Measurements from ENCODE around the gene RGPD6.
"Not testable (repeated sequence)": the region's sequence is repeated elsewhere in the genome, so short reads cannot be mapped to it uniquely, and the experiment has no call there.

Gene RGPD6

DNA sequence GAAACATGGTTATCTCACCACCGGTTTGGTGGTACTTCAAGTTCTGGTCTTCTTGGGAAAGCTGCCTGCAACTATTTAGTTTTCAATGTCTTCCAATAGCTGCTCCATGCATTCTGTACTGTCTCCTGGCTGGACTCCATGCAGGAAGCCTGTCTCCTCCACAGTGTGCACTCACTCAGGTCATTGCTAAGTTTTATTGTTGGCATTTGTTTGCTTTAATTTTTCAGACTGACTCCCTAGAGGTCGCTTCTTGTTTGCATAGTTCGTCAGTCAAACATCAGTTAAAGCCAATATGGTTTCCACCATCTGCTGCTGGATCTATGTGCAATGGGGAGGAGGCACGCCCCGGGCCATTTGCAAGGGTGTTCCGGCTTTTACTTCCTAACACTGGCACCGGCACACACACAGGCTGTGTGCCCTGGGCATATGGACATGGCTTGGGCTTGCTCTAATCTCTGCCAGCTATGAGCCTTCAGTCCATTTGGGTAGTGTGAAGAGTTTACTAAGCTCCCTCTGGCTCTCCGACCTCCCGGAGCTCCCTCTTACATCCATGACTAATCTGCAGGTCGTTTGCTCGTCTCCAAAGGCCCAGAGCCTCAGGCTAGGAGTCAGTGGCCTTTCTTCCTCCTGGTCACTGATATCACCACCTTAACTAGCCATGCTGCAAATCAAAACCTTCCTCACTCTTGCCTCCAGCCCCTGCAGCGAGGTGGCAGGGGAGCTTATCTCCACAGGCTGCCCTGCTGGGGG, 2.4 kb upstream of the RGPD6 start:
- H3K27me3 ChIP-seq; H3K27ac ChIP-seq; DNase-seq; H3K36me3 ChIP-seq; H3K9me3 ChIP-seq; H3K4me3 ChIP-seq; H3K4me1 ChIP-seq; intact Hi-C loops (cut with DNase I; ENCODE audit: low total_unique reads): not testable (repeated sequence)

DNA sequence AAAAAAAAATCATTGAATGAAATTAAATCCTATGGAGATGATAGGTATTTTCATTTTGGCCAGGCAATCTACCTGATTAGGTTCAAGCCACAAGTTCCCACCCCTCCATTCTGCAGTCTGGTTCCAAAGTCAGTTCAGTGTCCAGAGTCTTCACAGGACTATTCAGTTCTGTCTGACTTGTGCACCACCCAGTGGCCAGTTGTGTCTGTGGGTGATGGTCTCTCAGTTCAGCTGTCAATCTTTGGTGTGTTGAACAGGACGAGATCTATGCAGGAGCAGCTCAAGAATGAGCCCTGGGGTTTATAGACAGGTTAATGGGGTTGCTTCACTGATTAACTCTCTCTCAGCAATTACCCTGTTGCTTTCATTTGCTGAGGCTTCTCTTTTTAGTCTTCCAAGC, 1.4 kb upstream of the RGPD6 start:
- DNase-seq; intact Hi-C loops (cut with DNase I; ENCODE audit: low total_unique reads); H3K27ac ChIP-seq; H3K36me3 ChIP-seq; H3K27me3 ChIP-seq; H3K9me3 ChIP-seq; H3K4me3 ChIP-seq; H3K4me1 ChIP-seq: not testable (repeated sequence)

DNA sequence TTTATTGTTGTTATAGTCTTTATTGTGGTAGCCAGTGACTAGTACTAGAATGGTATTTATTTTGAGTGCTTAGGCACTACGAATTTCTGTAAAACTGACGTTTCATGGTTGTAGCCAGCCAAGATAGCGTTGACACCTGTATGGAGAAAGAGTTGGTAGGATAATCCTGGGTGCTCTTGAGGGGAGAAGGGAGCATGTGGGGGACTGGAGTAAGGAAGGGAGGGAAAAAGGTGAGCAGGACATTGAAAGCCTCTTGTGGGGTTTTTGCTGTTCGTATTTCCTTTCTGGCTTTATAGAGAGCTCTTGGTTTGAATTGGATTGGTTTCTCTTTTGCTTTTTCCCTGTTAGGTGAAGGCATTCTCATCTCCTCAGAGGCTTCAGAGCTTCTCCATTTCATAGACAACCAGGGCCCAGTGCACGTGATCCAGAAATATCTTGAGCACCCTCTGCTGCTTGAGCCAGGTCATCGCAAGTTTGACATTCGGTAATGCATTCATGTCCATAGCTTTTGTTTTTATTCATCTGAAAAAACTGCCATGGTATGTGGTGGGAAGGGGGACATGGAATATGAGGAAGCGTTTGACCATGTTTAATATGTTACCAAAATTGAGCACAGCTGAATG, 77.2 kb downstream of the RGPD6 start:
- intact Hi-C loops (cut with DNase I; ENCODE audit: low total_unique reads): not testable (repeated sequence)

DNA sequence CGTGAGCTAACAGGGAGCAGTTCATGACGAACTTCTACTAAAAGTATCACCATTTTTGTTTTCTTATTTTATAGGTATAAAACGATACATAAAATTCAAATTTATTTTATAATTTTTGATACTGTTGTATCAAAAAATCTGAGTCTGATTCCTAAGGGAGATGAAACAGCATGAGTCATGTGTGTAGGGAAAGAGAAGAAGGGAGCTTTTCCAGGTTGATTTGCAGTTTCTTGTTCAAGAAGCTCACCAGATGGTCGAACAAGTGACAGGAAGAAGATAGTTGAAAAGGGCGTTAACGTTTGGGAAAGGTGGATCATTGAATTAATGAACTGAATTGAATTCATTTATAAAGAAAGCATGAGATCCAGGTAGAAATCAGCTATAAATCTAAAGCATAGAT, 81.0 kb downstream of the RGPD6 start:
- H3K4me3 ChIP-seq; H3K36me3 ChIP-seq; H3K4me1 ChIP-seq; H3K27me3 ChIP-seq; H3K27ac ChIP-seq; H3K9me3 ChIP-seq; intact Hi-C loops (cut with DNase I; ENCODE audit: low total_unique reads); DNase-seq: not testable (repeated sequence)

More for the DNA sequence above, 77.2 kb downstream of the RGPD6 start:
- not testable (repeated sequence) for H3K27ac ChIP-seq, H3K4me1 ChIP-seq, DNase-seq, H3K36me3 ChIP-seq, H3K4me3 ChIP-seq, H3K27me3 ChIP-seq, H3K9me3 ChIP-seq

DNA sequence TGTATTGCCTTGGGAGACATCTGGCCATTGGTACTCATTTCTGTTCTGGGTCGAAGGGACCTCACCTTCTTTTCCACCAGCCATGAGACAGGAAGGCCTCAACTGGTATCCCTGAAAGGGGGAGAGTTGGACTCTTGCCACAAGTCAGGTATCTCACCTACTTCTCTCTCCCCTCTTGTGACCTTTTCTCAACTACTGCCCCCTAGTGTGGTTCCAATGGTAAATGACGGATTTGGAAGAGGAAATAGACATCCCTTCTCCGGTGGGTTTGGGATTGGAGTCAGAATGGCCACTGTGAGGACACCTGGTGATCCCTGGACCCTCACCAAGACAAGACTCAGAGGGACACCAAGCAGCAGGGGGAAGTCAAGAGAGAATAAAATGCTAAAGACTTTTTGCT, 82.5 kb downstream of the RGPD6 start:
- H3K36me3 ChIP-seq; DNase-seq; H3K27ac ChIP-seq; H3K4me1 ChIP-seq; H3K9me3 ChIP-seq; H3K27me3 ChIP-seq; H3K4me3 ChIP-seq; intact Hi-C loops (cut with DNase I; ENCODE audit: low total_unique reads): not testable (repeated sequence)

DNA sequence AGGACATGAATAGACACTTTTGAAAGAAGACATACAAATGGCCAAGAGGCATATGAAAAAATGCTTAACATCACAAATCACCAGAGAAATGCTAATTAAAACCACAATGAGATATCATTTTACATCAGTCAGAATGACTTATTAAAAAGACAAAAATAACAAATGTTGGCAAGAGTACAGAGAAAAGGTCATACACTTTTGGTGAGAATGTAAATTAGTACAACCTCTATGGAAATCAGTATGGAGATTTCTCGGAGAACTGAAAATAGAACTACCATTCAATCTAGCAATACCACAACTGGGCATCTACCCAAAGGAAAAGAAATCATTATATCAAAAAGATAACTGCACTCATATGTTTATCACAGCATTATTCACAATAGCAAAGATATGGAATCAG, 88.0 kb downstream of the RGPD6 start:
- H3K27me3 ChIP-seq; H3K27ac ChIP-seq; H3K9me3 ChIP-seq; DNase-seq; H3K36me3 ChIP-seq; H3K4me3 ChIP-seq; H3K4me1 ChIP-seq; intact Hi-C loops (cut with DNase I; ENCODE audit: low total_unique reads): not testable (repeated sequence)

DNA sequence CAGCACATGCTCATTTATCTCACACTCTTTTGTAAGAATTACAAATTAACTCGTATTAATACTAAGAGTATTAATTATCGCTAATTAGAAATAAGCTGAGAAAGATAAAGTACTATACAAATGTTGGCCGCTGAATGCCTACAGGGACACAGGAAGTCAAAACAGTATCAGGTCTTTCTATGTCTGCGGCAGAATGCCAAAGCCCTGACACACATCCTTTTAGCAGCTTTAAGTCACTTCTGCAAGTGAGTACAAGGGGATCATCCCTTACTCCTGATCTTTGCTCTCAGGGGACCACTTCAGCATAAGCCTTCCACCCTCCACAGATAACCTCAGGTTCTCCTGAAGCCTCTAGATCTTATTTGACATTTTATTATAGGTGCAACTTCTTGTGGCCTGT, 94.3 kb downstream of the RGPD6 start:
- H3K9me3 ChIP-seq; DNase-seq; H3K4me1 ChIP-seq; H3K27me3 ChIP-seq; H3K4me3 ChIP-seq; intact Hi-C loops (cut with DNase I; ENCODE audit: low total_unique reads); H3K36me3 ChIP-seq; H3K27ac ChIP-seq: not testable (repeated sequence)

DNA sequence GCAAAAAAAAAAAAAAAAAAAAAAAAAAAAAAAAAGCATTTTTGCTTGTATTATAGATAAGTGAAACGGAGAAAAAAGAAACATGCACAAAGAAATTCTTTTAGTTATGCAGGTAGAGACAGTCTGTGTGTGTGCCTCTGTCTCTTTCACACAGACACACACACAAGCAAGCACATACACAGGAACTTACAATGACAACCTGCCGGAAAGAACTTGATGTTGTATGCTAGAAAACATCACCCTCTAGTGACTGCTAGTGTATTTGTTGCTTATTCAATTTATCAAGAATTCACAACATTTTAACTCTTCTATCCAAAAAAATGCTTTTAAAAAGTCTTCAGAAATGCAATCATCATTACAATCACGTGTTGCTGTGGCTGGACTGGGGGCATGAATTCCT, 95.8 kb downstream of the RGPD6 start:
- H3K9me3 ChIP-seq; H3K27me3 ChIP-seq; H3K27ac ChIP-seq; H3K4me3 ChIP-seq; intact Hi-C loops (cut with DNase I; ENCODE audit: low total_unique reads); H3K4me1 ChIP-seq; H3K36me3 ChIP-seq; DNase-seq: not testable (repeated sequence)

DNA sequence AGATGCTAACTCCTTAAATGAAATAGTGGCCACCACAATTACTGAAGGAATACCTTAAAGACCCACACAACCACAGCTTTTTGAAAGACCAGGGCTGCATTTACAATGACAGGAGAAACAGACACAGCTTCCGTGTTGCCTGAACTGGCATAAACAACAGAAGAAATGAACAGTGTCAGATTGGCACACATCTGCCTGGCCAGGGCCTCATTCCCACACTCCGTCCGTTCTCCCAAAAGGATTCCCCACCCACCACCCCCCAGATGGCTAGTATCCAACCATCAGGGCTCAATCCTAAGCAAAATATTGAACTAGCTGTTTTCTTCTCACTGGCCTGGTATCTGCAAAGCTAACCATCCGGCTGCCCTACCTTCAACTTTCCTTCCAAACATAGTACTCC, 96.9 kb downstream of the RGPD6 start:
- H3K9me3 ChIP-seq; intact Hi-C loops (cut with DNase I; ENCODE audit: low total_unique reads); H3K4me1 ChIP-seq; H3K4me3 ChIP-seq; H3K27ac ChIP-seq; H3K36me3 ChIP-seq; DNase-seq; H3K27me3 ChIP-seq: not testable (repeated sequence)

DNA sequence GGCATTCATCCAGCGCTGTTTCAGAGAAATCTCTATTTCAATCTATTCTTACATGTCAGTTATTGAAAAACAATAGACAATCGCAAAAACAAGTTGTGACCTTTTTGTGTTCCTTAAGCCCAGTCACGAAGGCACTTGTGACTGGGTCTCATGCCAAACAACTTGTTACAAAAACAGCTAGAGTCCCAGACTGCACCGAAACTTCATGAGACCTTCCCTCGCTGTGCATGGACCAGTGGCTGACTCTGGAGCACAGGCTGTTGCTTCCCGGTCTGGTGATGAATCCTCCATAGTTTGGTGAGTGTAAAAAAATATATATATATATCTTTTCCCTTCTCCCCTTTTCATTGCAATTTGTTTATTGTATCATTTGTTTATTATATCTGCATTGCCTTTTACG, 99.7 kb downstream of the RGPD6 start:
- H3K9me3 ChIP-seq; intact Hi-C loops (cut with DNase I; ENCODE audit: low total_unique reads); H3K27ac ChIP-seq; H3K4me1 ChIP-seq; H3K27me3 ChIP-seq; DNase-seq; H3K36me3 ChIP-seq; H3K4me3 ChIP-seq: not testable (repeated sequence)

DNA sequence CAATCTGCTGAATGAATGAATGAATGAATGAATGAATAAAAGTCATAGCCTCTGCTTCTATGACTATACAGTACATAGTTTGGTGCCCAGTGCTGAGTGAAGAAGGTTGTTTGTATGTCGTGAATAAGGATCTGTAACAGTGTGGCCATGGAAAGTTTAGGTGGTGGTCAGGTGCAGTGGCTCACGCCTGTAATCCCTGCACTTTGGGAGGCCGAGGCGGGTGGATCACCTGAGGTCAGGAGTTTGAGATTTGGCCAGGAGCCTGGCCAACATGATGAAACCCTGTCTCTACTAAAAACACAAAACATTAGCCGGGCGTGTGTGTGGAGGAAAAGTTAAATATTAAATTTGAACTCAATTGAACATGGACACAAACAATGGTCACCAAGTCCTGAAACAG, 100.1 kb downstream of the RGPD6 start:
- H3K27ac ChIP-seq; DNase-seq; H3K36me3 ChIP-seq; H3K4me3 ChIP-seq; intact Hi-C loops (cut with DNase I; ENCODE audit: low total_unique reads); H3K27me3 ChIP-seq; H3K9me3 ChIP-seq; H3K4me1 ChIP-seq: not testable (repeated sequence)

DNA sequence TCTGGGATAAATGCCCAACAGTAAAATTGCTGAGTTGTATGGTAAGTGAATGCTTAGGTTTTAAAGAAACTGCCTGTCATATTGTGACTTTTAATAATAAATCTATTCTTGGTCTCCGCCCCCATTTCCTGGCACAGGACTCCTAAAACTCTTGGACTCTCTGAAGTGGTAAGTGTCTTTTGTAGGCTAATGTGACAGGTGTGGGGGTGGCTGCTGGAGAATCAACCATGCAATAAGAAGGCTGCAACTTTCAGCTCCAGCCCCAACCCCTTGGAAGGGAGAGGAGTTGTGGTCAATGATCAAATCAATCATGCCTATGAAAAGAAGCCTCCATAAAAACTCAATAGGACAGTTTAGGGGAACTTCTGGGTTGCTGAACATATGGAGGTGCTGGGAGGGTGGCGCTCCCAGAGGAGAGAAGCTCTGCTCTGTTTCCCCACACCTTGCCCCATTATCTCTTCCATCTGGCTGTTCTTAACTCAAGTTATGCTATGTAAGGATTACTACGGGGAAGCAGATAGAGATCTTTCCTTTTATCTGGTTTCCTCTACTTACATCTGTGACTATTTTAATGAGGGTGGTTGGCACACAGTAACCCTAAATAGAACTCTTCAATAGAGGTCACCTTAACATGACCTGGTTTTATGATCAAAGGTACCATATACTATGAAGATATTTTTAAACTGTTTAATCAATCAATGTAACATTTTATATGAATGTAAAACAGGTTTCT, 101.2 kb downstream of the RGPD6 start:
- H3K27me3 ChIP-seq; H3K4me1 ChIP-seq; intact Hi-C loops (cut with DNase I; ENCODE audit: low total_unique reads); H3K36me3 ChIP-seq; H3K9me3 ChIP-seq; H3K4me3 ChIP-seq; DNase-seq; H3K27ac ChIP-seq: not testable (repeated sequence)

DNA sequence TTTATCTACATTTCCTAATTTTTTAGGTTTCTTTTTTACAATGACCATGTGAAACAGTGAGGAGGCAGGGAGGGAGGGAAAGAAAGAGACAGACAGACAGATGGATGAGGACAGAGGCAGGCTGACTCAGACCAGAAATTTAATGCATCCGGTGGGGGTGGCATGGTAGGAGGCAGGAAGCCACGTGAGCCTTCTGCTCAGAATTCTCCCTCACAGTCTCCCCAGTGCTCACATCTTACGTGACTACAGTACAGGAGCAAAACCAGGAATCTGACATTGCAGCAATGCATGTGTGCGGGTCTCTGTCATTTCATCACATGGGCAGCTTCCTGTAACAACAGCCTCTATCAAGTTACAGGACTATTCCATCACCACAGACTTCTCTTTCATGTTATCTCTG, 102.1 kb downstream of the RGPD6 start:
- intact Hi-C loops (cut with DNase I; ENCODE audit: low total_unique reads); DNase-seq; H3K27ac ChIP-seq; H3K36me3 ChIP-seq; H3K4me3 ChIP-seq; H3K4me1 ChIP-seq; H3K9me3 ChIP-seq; H3K27me3 ChIP-seq: not testable (repeated sequence)

DNA sequence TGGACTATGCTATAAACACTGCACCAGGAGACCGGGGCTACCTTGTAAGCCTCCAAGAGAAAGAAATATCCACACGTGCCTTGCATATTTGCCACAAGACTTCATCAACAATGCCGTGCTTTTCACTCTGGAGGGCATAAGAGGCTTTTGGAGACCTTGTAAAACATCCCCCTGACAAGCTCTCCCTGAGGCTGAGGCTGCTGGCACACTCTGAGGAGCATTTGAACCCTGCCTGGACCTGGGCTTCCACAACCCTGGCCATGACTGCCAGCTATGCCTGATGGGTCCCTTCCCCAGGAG, 104.0 kb downstream of the RGPD6 start:
- H3K36me3 ChIP-seq; DNase-seq; H3K27me3 ChIP-seq; H3K9me3 ChIP-seq; H3K27ac ChIP-seq; H3K4me3 ChIP-seq; H3K4me1 ChIP-seq; intact Hi-C loops (cut with DNase I; ENCODE audit: low total_unique reads): not testable (repeated sequence)

All from tibial artery (tissue), 4 donors.